PC-3 (cell line): ENCODE measurements around the gene UQCC2. TPM values are rescaled to one million over a fixed set of nuclear protein-coding genes. Genes with fewer than 3 reads are reported as not detected.

Source experiments
- ATAC-seq: fragments of 200-7000 bp; cut with Tn5 transposase; 2 replicates; pipeline ENCODE4 v1.9.1; 2020; ENCODE audit warnings: mild to moderate bottlenecking, moderate library complexity
- BruUV-seq: library from RNA; stranded (reverse); fragments of 400-500 nt; replicated peaks from 2 replicates; lab custom pipeline; 2021; lab: Mats Ljungman, UMichigan
- CTCF ChIA-PET: fragments of 300-600 bp; sonication (Branson Sonifier 250); formaldehyde crosslinking; loops from one replicate; lab custom pipeline; 2022; ENCODE audit warnings: antibody characterized with exemption; lab: Charles Lee
- POLR2A ChIA-PET: fragments of 300-600 bp; sonication (Branson Sonifier 250); formaldehyde crosslinking; loops from one replicate; lab custom pipeline; 2022; ENCODE audit warnings: antibody characterized with exemption; ENCODE audit not compliant: unreplicated experiment; lab: Charles Lee
- DNase-seq: peaks from one replicate; pipeline ENCODE4 v3.0.0-alpha.2; 2015
- H2AFZ ChIP-seq: fragments of 300-600 bp; sonication (generic); 2 replicates; pipeline ENCODE4 v1.6.0; 2016; ENCODE audit warnings: antibody characterized with exemption, low read length
- H3F3A ChIP-seq: fragments of 300-600 bp; sonication (generic); one replicate; pipeline ENCODE4 v1.6.0; 2017; ENCODE audit warnings: antibody characterized with exemption, low read length, control low read depth, mild to moderate bottlenecking; ENCODE audit not compliant: unreplicated experiment
- H3K27ac ChIP-seq: fragments of 300-600 bp; sonication (generic); 2 replicates; pipeline ENCODE4 v1.5.1; 2016; ENCODE audit warnings: mild to moderate bottlenecking, low read length
- H3K27me3 ChIP-seq: fragments of 300-600 bp; sonication (generic); 2 replicates; pipeline ENCODE4 v1.6.1; 2016; ENCODE audit warnings: low read length, mixed read lengths
- H3K36me3 ChIP-seq: fragments of 300-600 bp; sonication (generic); 2 replicates; pipeline ENCODE4 v1.6.1; 2016; ENCODE audit warnings: low read depth, mixed run types, low read length, mixed read lengths
- H3K4me1 ChIP-seq: fragments of 300-600 bp; sonication (generic); 2 replicates; pipeline ENCODE4 v1.5.1; 2016; ENCODE audit warnings: low read length; ENCODE audit not compliant: insufficient read depth
- H3K4me2 ChIP-seq: fragments of 300-600 bp; sonication (generic); 2 replicates; pipeline ENCODE4 v1.6.0; 2016; ENCODE audit warnings: low read length
- H3K4me3 ChIP-seq: fragments of 300-600 bp; sonication (generic); 2 replicates; pipeline ENCODE4 v1.5.1; 2016; ENCODE audit warnings: mild to moderate bottlenecking, low read length, mixed read lengths
- H3K79me2 ChIP-seq: fragments of 300-600 bp; sonication (generic); 2 replicates; pipeline ENCODE4 v1.6.1; 2017; ENCODE audit warnings: low read length, mixed read lengths
- H3K9ac ChIP-seq: fragments of 300-600 bp; sonication (generic); 2 replicates; pipeline ENCODE4 v1.6.0; 2016; ENCODE audit warnings: mild to moderate bottlenecking, low read length
- H3K9me2 ChIP-seq: fragments of 300-600 bp; sonication (generic); replicated peaks from 2 replicates; pipeline ENCODE4 v1.6.1; 2016; ENCODE audit warnings: mixed run types, low read length, mixed read lengths
- H3K9me3 ChIP-seq: fragments of 300-600 bp; sonication (generic); 2 replicates; pipeline ENCODE4 v1.6.1; 2016; ENCODE audit warnings: low read length, mixed read lengths
- H4K20me1 ChIP-seq: fragments of 300-600 bp; sonication (generic); 2 replicates; pipeline ENCODE4 v1.6.1; 2016; ENCODE audit warnings: low read length, mixed read lengths
- CTCF ChIP-seq: fragments of 300-600 bp; sonication (generic); conservative IDR thresholded peaks from 2 replicates; pipeline ENCODE4 v1.5.1; 2017; ENCODE audit warnings: antibody characterized with exemption, low read depth, mild to moderate bottlenecking, low read length
- EZH2 ChIP-seq: fragments of 300-600 bp; sonication (generic); IDR thresholded peaks from one replicate; pipeline ENCODE4 v1.6.1; 2017; ENCODE audit warnings: antibody characterized with exemption, mild to moderate bottlenecking, low read length; ENCODE audit not compliant: unreplicated experiment
- EZH2phosphoT487 ChIP-seq: fragments of 300-600 bp; sonication (generic); IDR thresholded peaks from 2 replicates; pipeline ENCODE4 v1.6.1; 2018; ENCODE audit warnings: mild to moderate bottlenecking, antibody characterized with exemption, low read length, borderline replicate concordance
- intact Hi-C: fragments of 100-400 bp; cut with micrococcal nuclease; formaldehyde crosslinking; loops from 2 replicates; pipeline ENCODE4 v1.9.0; 2023
- total RNA-seq: library from RNA; depleted of rRNA; stranded (reverse); fragments of >200 nt; gene quantifications from 2 replicates; pipeline ENCODE4 v1.2.3, GENCODE V29; 2014

The UQCC2 gene
- total RNA-seq, 1 experiment from 2014 or later, result 107 TPM

GRCh38 chr6:33744001-33744848, 32.7 kb upstream of the UQCC2 start:
- DNase-seq, result peak; percentile 73

GRCh38 chr6:33742837-33743236, 31.3 kb upstream of the UQCC2 start:
- no peak for DNase-seq
- Histone ChIP-seq H3K36me3 (no peaks in the 10 kb centered on the region), H2AFZ (no peak overlapping the region), H3K9me2 (no peaks in the 10 kb centered on the region), H3K27ac (no peak overlapping the region), H3K9me3 (no peaks in the 10 kb centered on the region), H3K9ac (no peak overlapping the region), H3K4me1 (peaks cover 6% of the 10 kb centered on the region), H3K4me2 (no peak overlapping the region), H3K27me3 (no peaks in the 10 kb centered on the region), H3F3A (no peaks in the 10 kb centered on the region), H3K79me2 (no peaks in the 10 kb centered on the region), H4K20me1 (no peaks in the 10 kb centered on the region), H3K4me3 (no peak overlapping the region)
- intact Hi-C loops, result no loop called here
- no TSS peak for BruUV-seq
- TF ChIP-seq CTCF (no peak), EZH2 (no peak), EZH2phosphoT487 (no peak)
- no peak for ATAC-seq
- ChIA-PET CTCF (interaction anchor here (0.6 to 2.2 kb wide), 3 partner anchors 26 to 31 kb away, joined by 3 to 7 read pairs (median 3); partner anchors contain the start of gene UQCC2), POLR2A (interaction anchor here (0.6 kb wide), 1 partner anchor 163 kb away, joined by 3 read pairs; the partner anchor contains the start of gene BAK1)

More at GRCh38 chr6:33744001-33744848, 32.7 kb upstream of the UQCC2 start:
- BruUV-seq, result no TSS peak
- Histone ChIP-seq H3K9ac (no peak overlapping the region), H3K4me3 (no peak overlapping the region), H3K36me3 (no peaks in the 10 kb centered on the region), H3K27me3 (no peaks in the 10 kb centered on the region), H3K27ac (no peak overlapping the region), H4K20me1 (no peaks in the 10 kb centered on the region), H2AFZ (no peak overlapping the region), H3K4me2 (peak overlapping the region; percentile 60), H3K9me3 (no peaks in the 10 kb centered on the region), H3F3A (no peaks in the 10 kb centered on the region), H3K9me2 (no peaks in the 10 kb centered on the region), H3K79me2 (no peaks in the 10 kb centered on the region), H3K4me1 (peaks cover 6% of the 10 kb centered on the region)
- TF ChIP-seq EZH2 (no peak), EZH2phosphoT487 (no peak), CTCF (peak; percentile 96)
- intact Hi-C loops, result loop anchor here (1.0 to 2.0 kb wide), 2 partner anchors 18 to 31 kb away; no protein-coding TSS in a partner anchor
- CTCF ChIA-PET, result interaction anchor here (0.7 to 2.2 kb wide), 4 partner anchors 18 to 33 kb away, joined by 3 to 8 read pairs (median 8); partner anchors contain the start of gene UQCC2
- peak; percentile 85 for ATAC-seq
- POLR2A ChIA-PET, result interaction anchor here (0.6 kb wide), 1 partner anchor 130 kb away, joined by 15 read pairs; no protein-coding TSS in a partner anchor

- ChIA-PET POLR2A (interaction anchor here (0.6 kb wide), 1 partner anchor 162 kb away, joined by 3 read pairs; the partner anchor contains the start of gene BAK1), CTCF (no interaction called here)
- intact Hi-C loops, result no loop called here
- Histone ChIP-seq H3K4me1 (peaks cover 6% of the 10 kb centered on the region), H3K4me3 (no peak overlapping the region), H3K27me3 (no peaks in the 10 kb centered on the region), H3K9me2 (no peaks in the 10 kb centered on the region), H3K9ac (no peak overlapping the region), H3K4me2 (no peak overlapping the region), H4K20me1 (no peaks in the 10 kb centered on the region), H3K9me3 (no peaks in the 10 kb centered on the region), H2AFZ (no peak overlapping the region), H3K36me3 (no peaks in the 10 kb centered on the region), H3K27ac (no peak overlapping the region), H3F3A (no peaks in the 10 kb centered on the region), H3K79me2 (no peaks in the 10 kb centered on the region)
- DNase-seq (no peak), ATAC-seq (no peak)
- TF ChIP-seq CTCF (no peak), EZH2 (no peak), EZH2phosphoT487 (no peak)
- BruUV-seq, result no TSS peak
Observed at GRCh38 chr6:33742092-33742491, 30.6 kb upstream of the UQCC2 start.
